HepG2 (cell line): ENCODE results near the gene LINGO3. TPM values are rescaled to one million over a fixed set of nuclear protein-coding genes. Genes with fewer than 3 reads are reported as not detected.

Experiments used
- ATAC-seq: fragments of 200-7000 bp; cut with Tn5 transposase; 3 replicates; pipeline ENCODE4 v1.9.1; 2020; ENCODE audit warnings: mild to moderate bottlenecking, moderate library complexity
- BruUV-seq: library from RNA; stranded (reverse); fragments of 400-500 nt; replicated peaks from 2 replicates; lab custom pipeline; 2021; lab: Mats Ljungman, UMichigan
- CTCF ChIA-PET: fragments of 300-600 bp; formaldehyde crosslinking; extraction: SDS; loops from one replicate; lab custom pipeline; 2021; ENCODE audit warnings: low total read pairs, inconsistent platforms, low intra/inter-chr PET ratio; lab: Yijun Ruan, JAX
- POLR2A ChIA-PET: fragments of 350-600 bp; sonication (Branson Sonifier 250); formaldehyde crosslinking; loops from one replicate; lab custom pipeline; 2020; ENCODE audit warnings: antibody characterized with exemption, inconsistent platforms; lab: Yijun Ruan, JAX
- DNase-seq: peaks from one replicate; pipeline ENCODE4 v3.0.0-alpha.2; 2015; ENCODE audit warnings: low spot score
- FAIRE-seq: peaks from 3 replicates; lab custom pipeline; 2011; peaks lifted over from hg19 to GRCh38; lab: Jason Lieb, UNC
- H2AFZ ChIP-seq: one replicate; pipeline ENCODE4 v1.6.1; 2011; ENCODE audit warnings: low read length, inconsistent platforms
- H3K27ac ChIP-seq: fragments of 300-600 bp; 3 replicates; pipeline ENCODE4 v1.8.0; 2011; ENCODE audit warnings: mixed run types, mild to moderate bottlenecking, mixed read lengths, low read length, inconsistent platforms; ENCODE audit not compliant: insufficient read depth; ENCODE audit errors: extremely low read length
- H3K27me3 ChIP-seq, 2 experiments: fragments of 200-600 bp in 1 of 2; 2 replicates in 1 of 2; 3 replicates in 1 of 2; pipeline versions ENCODE4 v1.6.0 to v1.8.0; 2011; ENCODE audit warnings: low read length in 2 of 2, mild to moderate bottlenecking in 2 of 2, moderate library complexity in 2 of 2, inconsistent platforms in 1 of 2; ENCODE audit not compliant: insufficient read depth in 2 of 2, control insufficient read depth in 1 of 2
- H3K36me3 ChIP-seq, 2 experiments: fragments of 200-600 bp in 1 of 2; replicated peaks in 1 of 2; 2 replicates in 1 of 2; 3 replicates in 1 of 2; pipeline versions ENCODE4 v1.5.1 to v1.8.0; 2011; ENCODE audit warnings: low read length in 2 of 2, inconsistent platforms in 1 of 2; ENCODE audit not compliant: insufficient read depth in 2 of 2, control insufficient read depth in 1 of 2
- H3K4me1 ChIP-seq: 2 replicates; pipeline ENCODE4 v1.5.1; 2012; ENCODE audit warnings: low read length, inconsistent platforms; ENCODE audit not compliant: insufficient read depth
- H3K4me2 ChIP-seq: 2 replicates; pipeline ENCODE4 v1.6.0; 2011; ENCODE audit warnings: low read depth, low read length, inconsistent platforms
- H3K4me3 ChIP-seq, 3 experiments: fragments of 200-600 bp in 1 of 3; sonication (generic), shearing (Covaris generic) in 1 of 3; replicated peaks in 1 of 3; 2 replicates each; pipeline ENCODE4 v1.5.1; 2011 to 2016; ENCODE audit warnings: low read length in 3 of 3, inconsistent platforms in 2 of 3, low read depth in 2 of 3, mild to moderate bottlenecking in 2 of 3, control low read depth in 1 of 3, mixed read lengths in 1 of 3; ENCODE audit not compliant: insufficient read depth in 1 of 3
- H3K79me2 ChIP-seq: one replicate; pipeline ENCODE4 v1.6.1; 2011; ENCODE audit warnings: low read length, inconsistent platforms; ENCODE audit not compliant: insufficient read depth
- H3K9ac ChIP-seq: 2 replicates; pipeline ENCODE4 v1.6.0; 2011; ENCODE audit warnings: mild to moderate bottlenecking, low read depth, low read length, inconsistent platforms; ENCODE audit not compliant: insufficient read depth
- H3K9me3 ChIP-seq: 2 replicates; pipeline ENCODE4 v1.5.1; 2012; ENCODE audit warnings: mild to moderate bottlenecking, low read length
- H4K20me1 ChIP-seq: 2 replicates; pipeline ENCODE4 v1.6.0; 2011; ENCODE audit warnings: inconsistent platforms, mild to moderate bottlenecking, low read length, moderate library complexity; ENCODE audit not compliant: insufficient read depth
- BCLAF1 ChIP-seq: fragments of 450-650 bp; IDR thresholded peaks from 2 replicates; pipeline ENCODE4 v1.6.1; 2017; ENCODE audit warnings: mild to moderate bottlenecking
- CREB1 ChIP-seq, 2 experiments: fragments of 450-650 bp in 1 of 2; IDR thresholded peaks; 2 replicates each; pipeline ENCODE4 v1.6.1; 2016 to 2017; ENCODE audit warnings: control low read depth in 1 of 2, mild to moderate bottlenecking in 1 of 2, missing compliant biosample characterization in 1 of 2, missing genetic modification characterization in 1 of 2
- DNMT1 ChIP-seq: sonication (generic); formaldehyde crosslinking; IDR thresholded peaks from 2 replicates; pipeline ENCODE4 v1.5.1; 2020; ENCODE audit warnings: mild to moderate bottlenecking, missing genetic modification reagents
- HNF1B ChIP-seq: sonication (generic); formaldehyde crosslinking; IDR thresholded peaks from 2 replicates; pipeline ENCODE4 v1.5.1; 2020; ENCODE audit warnings: mild to moderate bottlenecking, moderate library complexity, missing genetic modification reagents
- HOXA5 ChIP-seq: sonication (generic); formaldehyde crosslinking; IDR thresholded peaks from 2 replicates; pipeline ENCODE4 v1.4.0; 2020; ENCODE audit warnings: missing genetic modification reagents
- NFYB ChIP-seq: sonication (generic); formaldehyde crosslinking; IDR thresholded peaks from 2 replicates; pipeline ENCODE4 v1.4.0; 2020; ENCODE audit warnings: missing genetic modification reagents
- NKX3-1 ChIP-seq: sonication (generic); formaldehyde crosslinking; IDR thresholded peaks from 2 replicates; pipeline ENCODE4 v1.5.0; 2020; ENCODE audit warnings: missing genetic modification reagents
- NR1H2 ChIP-seq: sonication (generic); formaldehyde crosslinking; IDR thresholded peaks from 2 replicates; pipeline ENCODE4 v1.8.1; 2022; ENCODE audit warnings: low read depth, missing genetic modification reagents, borderline replicate concordance
- NRL ChIP-seq: sonication (generic); formaldehyde crosslinking; IDR thresholded peaks from 2 replicates; pipeline ENCODE4 v1.5.0; 2020; ENCODE audit warnings: missing genetic modification reagents, mild to moderate bottlenecking, moderate library complexity, borderline replicate concordance
- PPARG ChIP-seq: conservative IDR thresholded peaks from 2 replicates; pipeline ENCODE4 v1.6.1; 2016; ENCODE audit warnings: missing biosample characterization, missing genetic modification reagents
- ZNF616 ChIP-seq: sonication (generic); formaldehyde crosslinking; IDR thresholded peaks from 2 replicates; pipeline ENCODE4 v1.5.0; 2020; ENCODE audit warnings: low read depth, mild to moderate bottlenecking, missing genetic modification reagents
- ZNF646 ChIP-seq: sonication (generic); formaldehyde crosslinking; IDR thresholded peaks from 2 replicates; pipeline ENCODE4 v1.9.0; 2021; ENCODE audit warnings: mild to moderate bottlenecking, missing genetic modification reagents
- WGBS: methylation state at CpG from one replicate; pipeline ENCODE4 v1.1.6; 2017; ENCODE audit warnings: low lambda C conversion rate; 5-methylcytosine and 5-hydroxymethylcytosine counted together
- in situ Hi-C: cut with HindIII; loops from 2 replicates; pipeline ENCODE4 v1.10.0; 2017; ENCODE audit warnings: low pct_unique_long_range_greater_than_20kb; ENCODE audit not compliant: extremely low pct_ligation_motif_present
- intact Hi-C: fragments of 100-400 bp; cut with micrococcal nuclease; formaldehyde crosslinking; loops from one replicate; pipeline ENCODE4 v1.10.0; 2022; ENCODE audit not compliant: unreplicated experiment
- polyA plus RNA-seq, 8 experiments: library from polyadenylated mRNA; depleted of rRNA in 3 of 8; stranded (reverse) in 7 of 8; unstranded in 1 of 8; fragments of >200 nt; fragmentation: Illumina TruSeq in 4 of 8; extraction: Trizol in 4 of 8; gene quantifications; 2 replicates each; pipeline versions ENCODE4 v1.2.1 to v1.2.3, GENCODE V29; 2011 to 2016; ENCODE audit warnings: low read depth in 4 of 8, missing spikeins in 1 of 8, mixed read lengths in 1 of 8; ENCODE audit not compliant: insufficient read depth in 1 of 8
- total RNA-seq, 5 experiments: library from RNA; depleted of rRNA; stranded (reverse); fragments of >200 nt; fragmentation: Illumina TruSeq; extraction: Trizol; gene quantifications; 2 replicates each; pipeline ENCODE4 v1.2.3, GENCODE V29; 2016; ENCODE audit warnings: low read depth in 1 of 5

LINGO3 gene
- total and polyA plus RNA-seq, 2 of the 13 experiments (the other 11 are each of a cell fraction or from before 2014, with no cell fraction given) = not detected

GRCh38 chr19:2327773-2328400, 19.9 kb upstream of the LINGO3 start:
- peaks cover 7 to 31% of the 10 kb centered on the region in 2 experiments; a peak in 4 of 5 replicates for H3K36me3 ChIP-seq
- in situ Hi-C loops (no loop called here), intact Hi-C loops (loop anchor here (2.0 kb wide), 1 partner anchor 69 kb away; no protein-coding TSS in a partner anchor)
- peaks cover 48% of the 10 kb centered on the region for H3K4me1 ChIP-seq
- H3K4me3 ChIP-seq = peak overlapping the region; percentile 87 to 94 (median 89)
- ChIA-PET CTCF (no interaction called here), POLR2A (interaction anchor here (0.6 to 1.9 kb wide), 4 partner anchors 9 to 353 kb away, joined by 3 to 4 read pairs (median 3); no protein-coding TSS in a partner anchor)
- 0 out of 2 replicates have a peak, but pooled peaks cover 2% of the 10 kb centered on the region for H4K20me1 ChIP-seq
- H2AFZ ChIP-seq = no peak overlapping the region
- ATAC-seq (no peak), FAIRE-seq (peak; percentile 42), DNase-seq (peak; percentile 32)
- H3K9ac ChIP-seq = peak overlapping the region; percentile 97
- H3K4me2 ChIP-seq = peak overlapping the region; percentile 95
- peaks cover 38% of the 10 kb centered on the region for H3K79me2 ChIP-seq
- 3% methylated on average over 18 of the region's 18 CpGs for WGBS
- peak overlapping the region; percentile 82 for H3K27ac ChIP-seq
- no peaks in the 10 kb centered on the region; a peak in 1 of 5 replicates for H3K27me3 ChIP-seq
- TSS peak; percentile 79 for BruUV-seq
- H3K9me3 ChIP-seq = no peaks in the 10 kb centered on the region
- TF ChIP-seq HOXA5 (CRISPR knock-in tag) (no peak), DNMT1 (no peak), CREB1 (IDR thresholded peaks at IDR 0.05) (peak; percentile 16; the same call in 1 of the 2 replicates), CREB1 (CRISPR knock-in tag; IDR thresholded peaks at IDR 0.05) (no peak), BCLAF1 (no peak), ZNF616 (CRISPR knock-in tag) (no peak), NR1H2 (no peak), HNF1B (CRISPR knock-in tag) (no peak), PPARG (CRISPR knock-in tag) (no peak), NFYB (CRISPR knock-in tag) (peak; percentile 44), NRL (CRISPR knock-in tag) (no peak), ZNF646 (CRISPR knock-in tag) (no peak), NKX3-1 (CRISPR knock-in tag) (no peak)
